Stimulated activated CD8-positive, alpha-beta memory T cell treated with anti-CD3 and anti-CD28 coated beads, Interleukin-12 subunit alpha, Interleukin-12 subunit beta, amount 100 ng/mL, for 4 hours (primary cell): ENCODE results near the gene PRR14.

Source experiments
- DNase-seq: peaks from one replicate; pipeline ENCODE4 v3.0.0-alpha.2; 2020; ENCODE audit warnings: low read depth

The PRR14 gene

DNA sequence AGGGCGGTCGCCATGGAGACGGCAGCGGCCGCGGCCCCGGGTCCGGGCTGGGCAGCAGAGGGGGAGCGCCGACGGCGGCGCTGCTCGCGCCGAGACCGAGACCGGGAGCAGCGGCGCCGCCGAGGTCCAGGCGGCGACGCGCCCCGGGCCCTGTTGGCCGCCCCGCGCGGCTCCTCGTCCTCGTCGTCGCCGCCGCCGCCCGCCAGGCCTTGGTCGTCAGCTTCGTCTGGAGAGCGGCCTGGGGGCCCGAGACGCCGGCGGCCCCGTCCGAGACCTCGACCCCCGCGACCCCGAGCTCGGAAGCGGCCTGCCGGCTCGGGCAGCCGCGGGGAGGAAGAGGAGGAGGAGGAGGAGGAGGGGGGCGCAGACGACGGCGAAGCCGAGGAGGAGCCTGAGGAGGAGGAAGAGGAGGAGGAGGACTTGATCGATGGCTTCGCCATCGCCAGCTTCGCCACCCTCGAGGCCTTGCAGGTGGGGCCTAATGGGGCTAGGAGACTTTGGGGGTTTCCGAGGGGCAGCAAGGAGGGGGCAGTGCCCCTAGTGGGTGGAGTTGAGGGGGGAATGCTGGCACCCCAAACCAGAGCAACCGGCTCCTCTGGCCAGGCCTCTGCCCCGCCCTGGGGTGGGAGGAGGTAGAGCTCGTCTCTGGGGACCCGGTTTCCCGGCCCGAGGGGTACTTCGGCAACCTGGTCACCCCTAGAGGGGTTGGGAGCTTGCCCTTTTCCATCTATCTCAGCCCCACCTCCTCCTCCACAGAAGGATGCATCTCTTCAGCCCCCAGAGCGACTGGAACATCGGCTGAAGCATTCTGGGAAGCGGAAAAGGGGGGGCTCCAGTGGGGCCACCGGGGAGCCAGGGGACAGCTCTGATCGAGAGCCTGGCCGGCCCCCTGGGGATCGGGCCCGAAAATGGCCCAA is 9.0 kb downstream of the PRR14 start:
- peak; percentile 39 for DNase-seq

DNA sequence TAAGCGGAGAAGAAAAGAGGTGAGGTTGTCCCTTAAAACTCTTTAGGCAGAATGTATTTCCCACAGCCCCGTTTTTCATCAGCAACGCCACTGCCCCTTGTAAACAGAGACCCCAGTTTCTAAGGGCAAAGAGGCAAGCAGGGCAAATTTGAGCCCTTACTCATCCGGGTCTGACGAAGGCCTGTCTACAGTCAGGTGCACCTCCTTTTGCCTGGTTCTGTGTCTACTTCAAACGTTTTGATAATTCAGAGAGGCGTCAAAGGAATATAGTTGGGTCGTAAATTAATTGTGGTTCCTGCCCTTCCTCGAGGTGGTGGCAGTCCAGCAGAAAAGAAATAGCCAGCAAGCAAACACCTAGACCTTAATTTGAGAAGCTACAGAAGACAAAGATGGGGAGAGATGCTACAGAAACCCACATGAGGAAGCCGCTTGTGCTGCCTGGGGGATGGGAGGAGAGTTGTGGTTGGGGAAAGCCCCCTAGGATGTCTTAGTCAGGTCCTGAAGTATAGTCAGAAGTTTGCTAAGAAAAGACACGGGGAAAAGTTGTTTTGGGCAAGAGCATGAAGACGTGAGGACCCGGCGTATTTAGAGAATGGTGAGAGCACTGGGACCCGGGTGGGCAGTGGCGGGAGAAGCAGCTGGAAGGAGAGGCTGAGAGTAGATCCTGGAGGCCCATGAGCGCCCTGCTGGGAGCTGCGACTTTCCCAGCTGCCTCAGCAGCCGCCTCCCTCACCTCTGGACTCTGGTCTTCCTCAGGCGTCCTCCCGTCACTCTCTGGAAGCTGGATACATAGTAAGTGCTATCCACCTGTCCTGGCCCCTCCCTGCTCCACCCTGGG is 9.9 kb downstream of the PRR14 start:
- peak; percentile 63 for DNase-seq

GRCh38 chr16:30662449-30662848 is 11.7 kb downstream of the PRR14 start:
- DNase-seq = no peak

DNA sequence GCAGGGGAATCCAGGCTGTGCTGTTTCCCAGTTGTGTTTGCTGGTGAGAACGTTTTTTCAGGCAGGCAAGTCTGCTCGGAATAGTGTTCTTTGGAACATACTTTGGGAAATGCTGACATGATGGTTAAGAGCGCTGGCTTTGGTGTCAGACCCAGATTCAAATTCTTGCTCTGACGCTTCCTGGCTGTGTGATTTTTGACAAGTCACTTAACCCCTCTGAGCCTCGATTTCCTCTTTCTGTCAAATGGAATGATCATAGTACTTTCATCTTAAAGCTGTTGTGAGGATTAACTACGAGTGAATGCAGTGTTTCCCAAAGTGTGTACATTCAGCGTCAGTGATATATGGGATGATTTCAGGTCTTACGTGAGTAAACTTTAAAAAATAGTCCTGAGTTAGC is 12.3 kb downstream of the PRR14 start:
- DNase-seq = no peak

- DNase-seq = no peak
These were observed 13.1 kb downstream of the PRR14 start for GRCh38 chr16:30663820-30664219.

DNA sequence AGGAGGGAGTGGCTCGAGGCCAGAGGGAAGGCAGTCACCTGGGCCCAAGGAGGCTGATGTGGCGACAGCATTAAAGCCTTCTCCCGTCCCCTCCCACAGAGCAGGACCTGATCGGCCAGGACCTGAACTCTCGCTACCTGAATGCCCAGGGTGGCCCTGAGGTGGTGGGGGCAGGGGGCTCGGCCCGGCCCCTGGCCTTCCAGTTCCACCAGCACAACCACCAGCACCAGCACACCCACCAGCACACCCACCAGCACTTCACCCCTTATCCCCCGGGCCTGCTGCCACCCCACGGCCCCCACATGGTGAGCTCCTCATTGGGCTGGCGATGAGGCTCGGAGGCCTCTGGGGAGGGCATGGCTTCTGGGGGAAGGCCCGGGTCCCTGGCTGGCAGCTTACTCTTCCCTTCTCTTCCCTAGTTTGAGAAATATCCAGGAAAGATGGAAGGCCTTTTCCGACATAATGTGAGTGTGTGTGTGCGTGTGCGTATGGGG is 13.9 kb downstream of the PRR14 start:
- no peak for DNase-seq

DNA sequence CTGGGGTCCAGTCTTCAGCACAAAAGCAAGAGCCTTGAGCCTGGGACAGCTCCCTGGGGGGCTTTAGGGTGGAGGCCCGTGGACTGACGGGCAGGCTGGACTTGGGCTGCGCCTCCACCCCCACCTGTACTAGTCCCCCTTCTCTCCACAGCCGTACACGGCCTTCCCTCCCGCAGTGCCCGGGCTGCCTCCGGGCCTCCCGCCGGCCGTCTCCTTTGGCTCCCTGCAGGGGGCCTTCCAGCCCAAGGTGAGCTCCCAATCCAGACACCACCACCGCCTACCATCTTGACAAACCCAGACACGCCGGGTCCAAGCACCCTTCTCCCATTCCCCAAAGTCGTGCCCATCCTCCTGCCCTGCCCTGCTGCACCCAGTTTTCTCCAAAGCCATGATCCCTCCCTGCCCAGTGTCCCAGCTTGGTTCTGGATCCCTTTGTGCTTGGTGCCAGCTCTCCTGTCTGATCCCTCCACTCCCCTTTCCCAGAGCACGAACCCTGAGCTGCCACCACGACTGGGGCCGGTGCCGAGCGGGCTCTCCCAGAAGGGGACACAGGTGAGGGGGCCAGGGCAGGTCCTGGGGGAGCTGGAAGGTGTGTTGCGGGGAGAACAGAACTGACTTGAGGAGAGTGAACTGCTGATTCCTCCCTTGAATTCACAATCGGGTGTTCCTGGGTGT is 14.5 kb downstream of the PRR14 start:
- no peak for DNase-seq

DNA sequence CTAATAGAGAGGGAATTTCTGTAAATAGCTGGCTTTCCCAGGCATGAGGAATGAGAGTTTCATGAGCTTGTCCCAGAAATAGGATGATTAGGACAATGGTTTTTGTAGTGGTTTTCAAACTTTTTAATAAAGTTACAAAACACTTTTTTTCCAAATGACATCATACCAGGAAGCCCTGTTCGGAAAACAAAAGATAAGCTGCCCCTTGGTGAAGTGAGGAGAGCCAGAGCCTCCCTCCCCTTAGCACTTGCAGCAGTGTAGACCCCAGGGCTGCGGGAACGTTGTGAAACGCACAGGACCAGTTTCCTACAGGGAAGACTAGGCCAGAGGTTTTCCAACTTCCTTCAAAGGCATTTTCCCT is 15.1 kb downstream of the PRR14 start:
- DNase-seq = no peak

- no peak for DNase-seq
These were observed 15.9 kb downstream of the PRR14 start for GRCh38 chr16:30666681-30667080.

DNA sequence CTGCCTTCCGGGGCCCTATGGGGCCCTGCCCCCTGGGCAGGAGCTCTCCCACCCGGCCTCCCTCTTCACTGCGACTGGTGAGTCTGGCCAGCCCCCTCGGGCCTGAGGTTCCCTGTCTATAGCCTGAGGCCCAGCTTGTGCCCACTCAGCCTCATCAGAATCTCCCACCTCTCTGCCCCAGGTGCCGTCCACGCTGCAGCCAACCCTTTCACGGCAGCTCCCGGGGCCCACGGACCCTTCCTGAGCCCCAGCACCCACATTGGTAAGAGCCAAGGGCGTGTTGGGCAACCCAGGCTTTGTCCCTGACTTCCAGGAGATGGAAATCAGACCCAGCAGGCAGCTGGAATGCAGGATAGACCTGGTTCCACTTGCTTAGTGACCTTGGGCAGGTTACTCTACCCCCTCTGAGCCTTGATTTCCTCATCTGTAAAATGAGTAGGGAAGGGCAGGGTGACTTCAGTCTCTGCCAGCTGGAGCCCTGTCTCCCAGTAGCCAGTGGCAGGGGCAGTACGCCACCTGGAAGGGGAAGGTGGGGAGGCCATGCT is 16.7 kb downstream of the PRR14 start:
- no peak for DNase-seq

DNA sequence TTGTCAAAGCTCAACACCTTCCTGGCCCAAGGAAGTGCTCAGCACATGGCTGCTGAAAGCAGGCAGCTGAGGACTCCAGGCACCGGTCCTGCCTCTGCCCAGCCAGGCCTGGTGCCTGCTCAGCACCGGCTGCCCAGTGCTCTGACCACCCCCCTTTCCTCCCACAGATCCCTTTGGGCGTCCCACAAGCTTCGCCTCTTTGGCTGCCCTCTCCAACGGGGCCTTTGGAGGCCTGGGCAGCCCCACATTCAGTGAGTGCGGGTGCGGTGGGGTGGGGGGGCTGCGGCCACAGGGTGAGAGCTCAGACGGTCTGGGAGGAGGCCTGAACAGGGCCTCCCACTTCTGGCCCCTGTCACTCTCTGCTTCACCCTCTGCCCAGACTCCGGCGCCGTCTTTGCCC is 17.6 kb downstream of the PRR14 start:
- DNase-seq = no peak

- no peak for DNase-seq
These were observed 18.5 kb downstream of the PRR14 start for GRCh38 chr16:30669026-30669902.

- DNase-seq = no peak
These were observed 19.4 kb downstream of the PRR14 start for GRCh38 chr16:30669903-30670824.

GRCh38 chr16:30675143-30675542 is 24.4 kb downstream of the PRR14 start:
- no peak for DNase-seq

- no peak for DNase-seq
These were observed 27.3 kb downstream of the PRR14 start for GRCh38 chr16:30677931-30678585.

GRCh38 chr16:30678586-30678970 is 27.8 kb downstream of the PRR14 start:
- no peak for DNase-seq

DNA sequence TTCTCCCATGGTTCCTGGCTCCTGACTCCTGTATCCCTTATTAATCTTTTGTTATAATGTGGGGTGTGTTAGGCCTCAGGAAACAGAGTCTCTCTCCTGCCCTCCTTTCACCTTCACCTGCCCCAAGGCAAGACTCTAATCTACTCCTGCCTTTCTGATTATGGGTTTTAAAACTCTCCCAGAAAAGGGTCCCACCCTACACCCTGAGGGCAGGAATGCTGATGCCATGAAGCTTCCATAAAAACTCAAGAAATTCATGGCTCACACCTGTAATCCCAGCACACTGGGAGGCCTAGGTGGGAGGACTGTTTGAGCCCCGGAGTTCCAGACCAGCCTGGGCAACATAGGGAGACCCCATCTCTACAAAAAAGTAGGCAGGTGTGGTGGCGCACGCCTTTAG is 29.6 kb downstream of the PRR14 start:
- no peak for DNase-seq

DNA sequence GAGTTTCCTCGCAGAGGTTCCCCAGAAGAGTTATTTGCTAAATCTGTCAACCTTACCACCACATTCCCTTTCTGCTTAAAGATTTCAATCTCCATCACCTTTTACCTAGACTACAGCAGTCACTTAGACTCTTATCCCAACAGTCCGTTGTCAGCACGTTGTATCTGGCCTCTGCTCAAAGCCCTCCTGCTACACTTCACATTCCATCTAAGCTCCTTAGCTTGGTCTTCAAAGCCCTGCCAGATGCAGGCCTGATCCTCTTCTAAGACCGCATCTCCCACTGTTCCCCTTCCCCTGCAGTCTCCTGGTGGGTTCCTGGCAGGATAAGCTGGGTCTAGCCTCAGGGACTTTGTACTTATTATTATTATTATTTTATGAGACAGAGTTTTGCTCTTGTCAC is 37.9 kb downstream of the PRR14 start:
- no peak for DNase-seq

- no peak for DNase-seq
These were observed 41.1 kb downstream of the PRR14 start for GRCh38 chr16:30691907-30692306.
